Fibroblast of skin of left quadriceps (primary cell): ENCODE measurements around the gene RALGPS1.

Experiments used
- DNase-seq, 2 experiments: peaks; one replicate each; pipeline ENCODE4 v3.0.0-alpha.2; 2013; ENCODE audit warnings: low read depth in 2 of 2

RALGPS1 gene

DNA sequence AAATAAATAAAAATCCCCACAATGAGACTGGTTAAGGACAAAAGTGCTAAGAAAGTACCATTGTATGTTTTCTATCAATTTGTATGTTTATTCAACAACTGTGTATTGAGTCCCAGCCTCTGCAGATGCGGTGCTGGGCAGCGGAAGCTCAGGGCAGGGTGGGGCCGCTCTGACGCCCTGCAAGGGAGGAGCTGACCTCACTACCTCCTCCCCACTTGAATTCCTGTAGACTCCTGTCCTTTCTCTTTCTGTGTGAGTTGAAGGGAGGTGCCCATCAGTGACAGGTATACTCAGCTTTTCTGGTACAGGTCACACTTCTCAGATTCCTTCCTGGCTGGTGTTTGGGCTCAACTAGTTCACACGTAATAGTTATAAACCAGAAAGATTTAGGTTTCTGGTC is 180.8 kb downstream of the RALGPS1 start:
- no peak for DNase-seq

DNA sequence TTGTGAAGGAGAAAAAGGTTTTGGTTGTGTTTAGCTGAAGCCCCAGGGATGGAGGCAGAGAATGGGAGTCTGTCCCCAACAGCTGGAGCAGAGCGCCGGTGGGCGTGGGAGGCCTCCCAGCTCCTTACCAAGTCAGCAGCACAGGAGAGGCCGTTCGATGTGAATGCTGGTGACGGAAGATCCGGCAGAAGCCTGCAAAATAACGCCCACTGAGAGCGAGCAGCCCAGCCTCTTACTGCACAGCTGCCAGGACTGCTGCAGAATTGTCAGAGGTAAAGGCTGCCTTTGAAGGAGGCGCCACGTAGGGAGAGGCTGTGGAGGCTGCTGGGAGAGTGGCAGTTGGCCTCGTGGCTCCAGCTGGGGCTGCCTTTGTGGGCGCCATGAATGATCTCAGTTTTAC is 181.6 kb downstream of the RALGPS1 start:
- DNase-seq, result no peak

DNA sequence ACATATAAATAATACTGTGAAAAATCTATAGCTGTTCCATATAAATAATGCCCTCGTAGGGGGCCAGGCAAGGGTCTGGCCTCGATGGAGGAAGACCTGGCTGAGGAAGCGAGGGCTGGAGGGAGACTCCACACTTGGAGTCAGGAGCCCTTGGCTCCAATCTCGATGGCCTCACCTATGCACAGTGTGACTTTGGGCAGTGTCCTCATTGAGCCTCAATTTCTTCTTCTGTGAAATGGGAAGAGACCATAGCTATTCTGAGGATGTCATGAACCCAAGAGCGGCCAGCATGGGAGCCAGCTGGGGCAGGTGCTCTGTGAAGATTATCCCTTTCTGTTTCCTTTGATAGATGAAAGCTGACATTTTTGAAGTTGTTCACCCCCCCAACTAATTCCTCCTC is 183.1 kb downstream of the RALGPS1 start:
- no peak for DNase-seq

DNA sequence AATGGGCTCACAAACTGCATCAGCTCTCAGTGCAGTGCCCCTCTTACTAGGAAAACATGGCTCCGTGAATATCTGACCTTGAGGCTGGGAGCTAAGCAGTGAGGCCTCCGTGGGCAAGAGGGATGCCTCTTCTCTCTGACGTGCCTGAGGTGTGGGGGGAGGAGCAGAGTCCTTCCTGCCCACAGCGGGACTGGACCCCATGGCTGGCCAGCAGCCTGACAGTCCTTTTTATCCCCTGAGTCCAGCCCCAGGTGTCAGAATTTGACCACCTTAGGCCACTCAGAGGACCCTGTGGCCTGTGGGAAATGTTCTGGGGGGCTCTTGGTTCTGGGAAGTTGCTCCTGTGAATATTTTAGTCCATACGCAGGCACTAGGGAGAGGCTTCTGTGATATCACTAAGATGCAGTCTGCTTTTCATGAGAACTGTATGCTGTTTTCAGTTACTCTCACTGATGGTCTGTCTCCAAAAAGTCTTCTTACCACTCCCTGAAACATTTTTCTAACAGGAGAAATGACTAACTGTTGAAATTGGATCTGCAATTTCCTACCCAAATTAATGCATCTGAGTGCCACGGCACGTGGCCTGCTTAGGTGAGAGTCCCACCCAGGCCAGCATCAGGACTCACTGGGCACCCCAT is 184.5 kb downstream of the RALGPS1 start:
- DNase-seq, result no peak

DNA sequence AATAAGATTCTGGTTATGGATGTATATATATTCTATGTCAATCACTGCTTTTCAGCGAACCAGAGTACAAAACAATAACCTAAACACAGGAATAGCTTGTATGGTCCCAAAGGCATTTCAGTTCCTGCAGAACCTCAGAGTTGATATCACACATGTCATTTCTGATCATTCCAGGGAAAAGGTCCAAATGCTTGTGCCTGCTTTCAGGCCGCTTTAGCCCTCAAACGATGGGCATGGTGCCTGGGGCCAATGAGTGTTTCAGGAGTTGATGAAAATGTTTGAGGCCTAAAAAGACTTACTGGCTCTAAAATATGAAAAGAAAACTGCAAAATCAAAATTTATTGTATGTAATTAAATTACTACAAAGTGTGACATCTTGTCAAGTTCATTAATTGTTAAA is 185.1 kb downstream of the RALGPS1 start:
- DNase-seq, result no peak

DNA sequence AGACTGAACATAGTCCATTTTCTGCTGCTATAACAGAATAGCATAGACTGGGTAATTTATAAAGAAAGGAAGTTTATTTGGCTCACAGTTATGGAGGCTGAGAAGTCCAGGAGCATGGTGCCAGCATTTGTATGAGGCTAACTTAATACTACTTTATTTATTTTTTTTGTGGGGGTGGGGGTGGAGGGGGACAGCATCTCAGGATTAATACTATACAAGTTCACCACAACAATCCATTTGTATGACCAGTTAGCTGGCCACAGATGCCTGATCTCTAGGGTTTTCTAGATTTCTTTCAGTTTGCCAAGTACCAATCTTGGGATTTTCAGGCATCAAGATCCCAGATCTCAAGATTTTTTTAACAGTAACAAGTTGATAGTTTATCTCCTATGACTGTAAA is 187.6 kb downstream of the RALGPS1 start:
- DNase-seq, result no peak

DNA sequence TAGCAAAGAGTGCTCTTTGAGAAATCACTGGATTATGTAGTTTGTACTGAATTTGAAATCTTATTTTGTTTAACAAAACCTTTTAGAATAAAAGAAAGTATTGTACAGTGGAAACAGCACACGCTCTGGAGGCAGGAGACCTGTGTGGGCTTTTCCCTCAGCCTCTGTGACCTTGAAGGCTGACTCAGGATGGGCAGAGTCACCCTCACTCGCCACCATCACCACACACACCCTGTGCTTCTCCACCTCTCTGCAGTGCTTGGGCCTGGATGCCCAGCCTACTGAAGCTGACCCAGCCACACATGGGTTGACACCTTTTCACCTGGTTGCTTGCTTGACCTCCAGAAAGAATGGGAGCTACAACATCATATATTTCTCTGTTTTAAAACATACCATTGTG is 188.2 kb downstream of the RALGPS1 start:
- DNase-seq, result no peak

DNA sequence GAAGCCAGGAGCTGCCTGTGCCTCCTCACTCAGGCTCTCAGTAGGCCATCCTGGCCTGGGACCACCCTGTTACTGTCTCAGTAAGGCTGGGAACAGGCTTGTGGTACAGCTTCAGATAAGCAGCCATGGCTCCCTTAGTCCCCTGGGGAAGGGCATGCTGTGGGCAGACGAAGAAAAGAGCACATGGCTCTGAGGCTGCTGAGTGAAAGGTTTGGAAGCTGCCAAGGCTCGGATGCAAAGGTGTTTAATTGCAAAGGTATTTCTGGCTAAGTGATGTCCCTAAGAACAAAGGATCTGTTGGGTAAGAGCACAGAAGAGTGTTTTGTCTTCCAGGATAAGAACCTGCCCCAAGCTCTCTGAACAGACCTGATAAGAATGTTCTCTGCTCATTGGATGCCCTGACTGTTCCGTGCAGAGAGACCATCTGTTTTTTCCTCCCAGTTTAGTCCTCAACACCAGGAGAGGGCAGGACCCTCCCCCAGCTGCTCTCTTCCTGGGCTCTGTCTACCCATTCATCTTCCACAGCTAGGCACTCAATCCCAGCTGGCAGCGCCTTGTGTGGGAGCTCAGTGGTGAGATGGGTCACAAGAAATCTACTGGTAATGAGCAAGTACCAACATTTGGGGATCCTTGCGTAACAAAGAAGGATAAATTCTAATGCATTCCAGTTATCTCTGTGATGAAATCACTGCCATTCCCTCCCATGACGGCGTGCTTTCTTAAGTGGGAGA is 190.2 kb downstream of the RALGPS1 start:
- DNase-seq, result no peak

DNA sequence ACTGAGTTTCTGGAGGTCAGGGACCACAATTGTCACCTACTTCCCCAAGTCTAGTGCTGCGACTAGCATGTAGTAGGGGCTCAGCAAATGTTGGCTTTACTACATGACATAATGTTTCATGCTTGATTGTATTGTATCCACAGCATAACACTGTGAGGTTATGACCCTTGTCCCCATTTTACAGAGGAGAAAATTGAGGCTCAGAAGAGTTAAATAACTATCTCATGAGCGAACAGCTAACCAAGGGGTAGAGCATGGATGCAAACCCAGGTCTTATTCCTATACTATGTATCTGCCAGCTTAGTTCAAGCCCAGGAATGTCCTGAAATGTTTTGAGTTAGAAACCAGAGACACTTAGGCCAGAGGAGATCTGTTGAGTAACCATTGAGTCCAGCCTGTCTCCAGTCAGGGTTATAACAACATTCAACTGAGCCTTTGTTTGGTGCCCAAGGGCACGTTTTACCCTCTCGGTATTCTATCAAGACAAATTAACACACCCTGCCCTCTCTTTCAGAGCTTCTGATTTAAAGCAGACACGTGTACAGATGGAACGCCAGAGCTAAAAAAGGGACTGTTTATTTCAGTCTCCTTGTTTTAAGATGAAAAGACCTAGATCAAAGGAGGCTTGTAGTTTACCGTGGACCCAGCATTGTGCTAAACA is 191.4 kb downstream of the RALGPS1 start:
- DNase-seq, result no peak

DNA sequence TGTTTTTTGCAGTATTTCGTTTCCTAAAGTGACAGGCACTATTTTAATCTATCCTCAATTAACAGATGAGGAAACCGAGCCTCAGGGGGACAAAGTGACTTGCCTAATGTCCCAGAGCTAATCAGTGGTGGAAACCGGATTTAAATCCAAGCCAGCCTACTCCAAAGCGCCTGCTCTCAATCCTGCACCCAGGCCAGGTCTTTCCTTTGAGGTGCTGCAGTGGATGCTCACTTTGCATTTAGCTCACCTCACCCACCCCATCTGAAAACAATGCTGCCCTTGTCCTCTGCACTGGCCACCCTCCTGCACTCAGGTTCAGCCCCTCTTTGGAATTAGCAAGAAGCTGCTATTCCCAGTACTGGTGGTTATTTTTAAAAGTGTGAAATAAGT is 191.9 kb downstream of the RALGPS1 start:
- no peak for DNase-seq

DNA sequence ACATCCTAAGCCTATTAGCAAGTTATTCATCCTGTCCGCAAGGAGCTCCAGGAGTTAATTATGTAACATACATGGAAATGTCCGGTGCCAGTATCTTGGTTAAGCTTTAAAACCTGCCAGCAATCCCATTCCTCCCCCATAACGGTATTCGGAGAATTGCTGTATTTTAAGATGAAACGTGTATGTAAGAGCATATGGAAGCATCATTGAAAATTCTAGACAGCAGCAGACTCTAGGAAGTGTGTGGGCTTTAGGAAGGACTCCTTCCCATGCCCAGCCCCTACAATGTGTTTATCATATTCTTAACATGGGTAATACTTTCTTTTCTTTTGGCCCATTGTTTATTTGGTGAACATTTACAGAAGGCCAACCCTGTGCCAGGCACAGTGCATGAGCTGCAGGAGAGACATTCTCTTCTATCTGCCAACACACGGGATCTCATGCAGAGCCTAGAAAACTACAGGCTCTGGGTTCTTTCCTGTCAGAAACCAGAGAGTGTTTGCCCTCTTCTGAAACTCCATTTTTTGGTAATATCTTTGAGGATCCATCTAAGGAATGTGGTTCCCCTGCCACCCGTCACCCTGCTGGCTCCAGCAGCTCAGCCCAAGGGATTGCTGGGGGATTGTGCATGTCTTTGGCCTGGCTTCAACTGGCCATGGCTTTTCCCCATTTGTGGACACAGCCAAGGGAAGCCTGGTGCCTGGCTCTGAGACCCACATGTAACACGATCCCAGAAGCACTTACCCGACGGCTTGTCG is 192.8 kb downstream of the RALGPS1 start:
- DNase-seq, result no peak

DNA sequence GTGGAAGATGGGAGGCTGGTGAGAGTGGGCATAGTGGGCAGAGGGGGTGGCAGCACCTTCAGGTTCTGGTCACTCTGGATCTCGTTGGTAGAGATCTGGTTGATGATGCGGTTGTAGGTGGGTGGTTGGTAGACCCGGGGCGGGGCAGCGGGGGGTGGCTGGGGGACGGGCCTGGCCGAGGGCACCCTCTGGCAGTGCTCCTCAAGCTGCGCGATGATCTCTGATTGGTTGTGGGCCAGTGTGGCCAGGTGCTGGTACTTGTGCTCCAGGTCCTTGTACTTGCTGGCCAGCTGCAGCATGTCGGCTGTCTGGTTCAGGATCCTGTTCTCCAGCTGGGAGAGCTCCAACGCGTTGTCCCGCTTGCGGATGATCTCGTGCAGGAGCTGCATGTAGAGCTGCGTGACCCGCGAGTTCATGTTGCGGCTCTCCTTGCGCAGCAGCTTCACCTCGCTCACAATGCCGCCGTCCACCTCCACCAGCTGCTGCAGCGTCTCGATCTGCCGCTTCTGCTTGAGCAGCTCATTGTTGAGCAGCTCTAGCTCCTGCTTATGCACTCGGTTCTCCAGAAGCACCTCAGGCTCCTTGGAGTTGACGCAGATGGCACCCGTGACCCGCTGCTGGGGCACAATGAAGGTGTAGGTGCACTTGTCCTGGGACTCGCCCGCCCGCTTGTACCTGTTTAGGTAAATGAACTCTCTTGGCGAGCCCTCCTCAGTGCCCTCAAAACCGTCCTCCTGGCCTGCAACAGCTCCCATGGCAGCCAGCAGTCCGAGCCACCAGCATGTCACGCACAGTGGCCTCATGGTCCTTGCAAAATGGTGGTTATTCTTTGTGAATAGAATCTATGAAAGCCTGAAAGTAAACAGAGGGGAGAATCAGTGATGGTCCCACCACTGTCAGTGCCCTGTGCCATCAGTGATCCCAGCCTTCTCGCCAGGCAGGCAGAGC is 193.6 kb downstream of the RALGPS1 start:
- no peak for DNase-seq

DNA sequence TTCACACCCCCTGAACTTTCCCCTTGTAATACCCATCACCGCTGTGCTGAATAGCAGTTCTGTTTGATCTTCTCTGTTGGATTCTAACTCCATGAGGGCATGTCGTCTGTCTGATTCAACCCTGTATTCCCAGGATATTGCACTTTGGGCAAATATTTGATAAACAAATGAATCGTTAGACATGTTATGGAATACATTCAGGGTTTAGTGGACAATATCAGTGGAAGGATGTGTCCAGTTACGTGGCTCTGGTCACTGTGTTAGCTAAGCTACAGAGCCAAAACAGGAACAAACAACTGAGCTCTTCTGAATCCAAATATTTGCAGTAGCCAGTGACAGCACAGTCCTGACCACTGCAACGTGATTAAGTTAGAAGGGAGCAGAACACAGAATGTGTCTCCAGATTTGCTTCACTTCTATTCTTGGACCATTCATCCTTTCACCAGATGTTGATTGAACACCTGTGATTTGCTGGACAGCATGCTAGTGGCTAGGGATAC is 194.7 kb downstream of the RALGPS1 start:
- no peak for DNase-seq

DNA sequence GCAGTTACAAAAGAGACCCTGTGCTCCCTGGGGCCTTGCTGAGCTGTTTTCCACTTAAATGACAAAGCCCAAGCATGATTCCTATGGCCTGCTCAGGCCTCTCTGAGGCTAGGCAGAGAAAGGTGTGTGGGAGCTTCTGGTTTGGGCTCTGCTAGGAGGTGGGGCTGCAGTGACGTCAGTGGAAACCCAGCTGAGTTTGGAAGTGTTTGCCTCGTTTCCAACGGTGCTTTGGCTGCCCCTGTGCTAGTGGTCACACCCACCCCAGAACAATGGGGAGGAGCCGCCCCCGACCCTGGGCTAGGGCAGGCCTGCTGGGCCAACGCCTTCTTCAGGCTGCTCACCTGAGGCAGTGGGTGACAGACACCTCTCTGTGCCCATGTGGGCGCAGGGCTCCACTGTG is 197.5 kb downstream of the RALGPS1 start:
- DNase-seq, result no peak

DNA sequence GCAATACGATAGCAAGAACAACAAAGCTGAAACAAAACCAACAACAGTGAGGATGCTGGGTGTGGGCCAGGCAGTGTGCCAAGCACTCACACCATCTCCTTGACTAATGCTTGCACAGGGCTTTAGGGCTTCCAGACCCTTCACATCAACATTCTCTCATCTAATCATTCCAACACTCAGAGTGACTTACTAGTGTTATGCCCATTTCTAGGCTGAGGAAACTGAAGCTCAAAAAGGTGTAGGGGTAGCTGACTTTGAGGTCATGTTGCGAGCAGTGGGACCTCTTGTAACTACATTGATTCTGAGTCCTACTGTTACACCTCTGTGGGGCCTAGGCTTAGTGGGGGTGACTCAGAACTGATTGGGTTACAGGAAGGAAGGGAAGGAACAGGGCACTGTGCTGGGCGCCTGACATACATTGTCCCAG is 198.2 kb downstream of the RALGPS1 start:
- DNase-seq, result no peak

DNA sequence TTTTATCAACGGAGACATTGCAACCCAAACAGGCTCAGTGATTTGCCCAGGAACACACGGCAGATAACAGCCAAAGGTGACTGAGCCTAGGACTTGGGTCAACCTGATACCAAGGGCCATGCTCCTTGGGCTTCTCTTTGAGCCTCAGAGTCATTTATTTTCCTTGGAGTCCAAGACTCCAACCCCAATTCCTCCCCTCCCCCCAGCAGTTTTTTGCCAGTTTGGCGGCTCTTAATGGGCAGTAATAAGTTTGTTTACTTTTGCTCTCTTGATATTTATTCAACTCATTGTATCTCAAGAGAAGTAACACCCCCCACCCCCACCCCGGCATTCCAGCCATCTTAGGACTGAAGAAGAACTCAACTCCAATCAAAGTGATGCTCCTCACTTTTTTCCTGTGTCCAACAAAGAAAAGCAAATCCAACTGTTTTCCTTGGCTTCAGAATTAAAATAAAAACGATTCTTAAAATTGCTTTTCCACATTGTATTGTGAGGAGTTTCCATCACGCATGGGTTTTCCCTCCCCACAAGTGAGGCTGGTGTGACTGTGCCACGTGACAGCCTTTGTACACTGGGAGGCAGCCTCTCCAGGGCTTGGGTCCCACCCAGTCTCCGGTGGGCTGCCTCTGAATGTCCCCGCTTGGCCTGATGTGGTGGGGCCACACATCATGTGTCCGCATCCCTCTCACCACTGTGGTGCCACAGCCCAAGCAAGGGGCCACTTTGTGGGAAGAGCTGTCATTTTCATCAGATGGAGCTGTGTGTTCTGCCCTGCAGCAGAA is 198.8 kb downstream of the RALGPS1 start:
- DNase-seq, result no peak

DNA sequence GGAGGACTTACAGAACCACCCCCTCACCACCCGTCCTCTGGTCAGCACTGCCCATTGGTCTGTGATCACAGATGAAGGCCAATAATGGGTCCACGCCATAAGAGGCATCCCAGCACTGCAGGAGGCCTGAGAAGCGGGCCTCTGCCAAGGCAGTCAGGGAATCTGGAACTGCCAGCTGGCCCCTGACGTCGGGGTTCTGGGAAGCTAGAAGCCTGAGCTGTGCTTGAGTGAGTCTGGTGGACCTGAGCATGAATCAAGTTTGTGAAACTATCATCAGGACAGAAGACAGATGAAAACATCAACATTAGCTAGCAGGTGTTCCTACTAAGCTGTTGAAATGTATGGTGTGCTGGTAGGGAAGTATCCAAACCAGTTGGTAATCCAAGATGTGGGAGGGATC is 200.0 kb downstream of the RALGPS1 start:
- no peak for DNase-seq

DNA sequence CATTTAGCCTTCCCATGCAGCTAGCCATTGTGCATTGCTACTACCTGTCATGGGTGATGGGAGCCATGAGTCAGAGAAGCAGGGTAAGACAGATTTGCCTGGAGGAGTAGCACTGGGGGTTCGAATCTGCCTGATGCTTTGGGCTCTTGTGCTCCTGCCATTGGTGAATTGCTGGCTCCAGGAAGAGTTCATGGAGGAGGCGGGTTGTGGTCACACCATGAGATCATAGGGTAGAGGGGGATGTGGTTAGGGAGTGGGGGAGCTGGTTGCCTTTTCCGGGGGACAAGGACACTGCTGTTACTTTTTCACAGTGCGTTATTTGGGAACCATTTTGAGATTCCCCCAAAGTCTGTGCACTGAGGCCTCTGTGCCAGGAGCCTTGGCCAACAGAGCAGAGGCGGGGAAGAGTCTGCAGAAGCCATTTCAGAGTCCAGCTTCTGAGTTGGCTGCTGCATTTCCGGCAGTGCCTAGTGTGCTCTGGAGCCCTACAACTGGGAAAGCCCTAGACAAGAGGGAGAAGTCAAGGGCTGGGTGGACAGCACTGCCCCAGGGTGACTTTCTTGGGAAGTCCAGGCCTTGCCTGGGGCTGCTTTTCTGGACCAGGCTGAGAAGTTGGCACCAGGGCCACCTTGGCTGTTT is 201.6 kb downstream of the RALGPS1 start:
- no peak for DNase-seq

DNA sequence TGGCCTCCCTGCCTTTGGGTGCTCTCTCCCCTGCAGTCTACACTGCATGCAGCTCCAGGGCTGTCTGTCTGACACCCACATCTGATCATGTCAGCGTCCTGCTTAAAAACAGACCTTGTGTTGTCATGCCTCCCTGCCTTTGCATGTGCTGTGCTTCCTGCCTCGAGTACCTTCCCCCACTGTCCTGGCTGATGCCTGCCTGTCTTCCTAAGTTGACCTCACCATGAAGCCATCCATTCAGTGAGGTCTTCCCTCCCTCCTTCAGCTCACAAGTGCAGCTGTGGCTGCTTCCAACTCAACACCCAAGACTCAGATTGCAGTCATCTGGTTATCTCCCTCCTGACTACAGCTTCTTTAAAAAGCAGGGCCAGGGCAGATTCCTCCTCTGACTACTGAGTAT is 202.4 kb downstream of the RALGPS1 start:
- no peak for DNase-seq

DNA sequence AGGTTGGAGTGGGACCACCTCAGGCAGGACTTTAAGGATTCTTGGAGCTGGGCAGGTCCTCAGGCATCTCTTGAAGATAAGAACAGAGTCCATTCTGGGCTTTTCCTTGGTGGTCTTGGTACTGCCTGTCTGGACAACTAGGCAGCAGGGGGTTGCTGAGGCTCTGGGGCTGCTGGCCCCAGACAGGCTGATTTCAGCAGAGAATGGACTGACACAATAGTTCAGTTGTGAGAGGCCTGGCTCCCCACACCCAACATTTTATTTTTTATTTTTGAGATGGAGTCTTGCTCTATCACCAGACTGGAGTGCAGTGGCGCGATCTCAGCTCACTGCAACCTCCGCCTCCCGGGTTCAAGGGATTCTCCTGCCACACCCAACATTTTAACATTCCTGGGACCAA is 203.2 kb downstream of the RALGPS1 start:
- DNase-seq, result no peak
